GM19043 (cell line): ENCODE results near the gene MICAL2.

ENCODE experiments used
- ATAC-seq: cut with Tn5 transposase; IDR thresholded peaks from one replicate; pipeline ENCODE4 v1.9.1; 2021; ENCODE audit warnings: low read depth; ENCODE audit not compliant: unreplicated experiment

MICAL2 gene

GRCh38 chr11:12278766-12279671 is 168.6 kb downstream of the MICAL2 start:
- ATAC-seq = no peak

- ATAC-seq = no peak
These were observed 169.3 kb downstream of the MICAL2 start for GRCh38 chr11:12279672-12280108.

- no peak for ATAC-seq
These were observed 169.9 kb downstream of the MICAL2 start for GRCh38 chr11:12280199-12280837.

GRCh38 chr11:12280838-12281565 is 170.6 kb downstream of the MICAL2 start:
- ATAC-seq = no peak

- no peak for ATAC-seq
These were observed 171.4 kb downstream of the MICAL2 start for GRCh38 chr11:12281571-12282478.

GRCh38 chr11:12282676-12283075 is 172.3 kb downstream of the MICAL2 start:
- no peak for ATAC-seq

- ATAC-seq = no peak
These were observed 174.1 kb downstream of the MICAL2 start for GRCh38 chr11:12284316-12285050.

- no peak for ATAC-seq
These were observed 174.7 kb downstream of the MICAL2 start for GRCh38 chr11:12285106-12285505.

GRCh38 chr11:12285811-12286222 is 175.4 kb downstream of the MICAL2 start:
- no peak for ATAC-seq

- ATAC-seq = no peak
These were observed 176.2 kb downstream of the MICAL2 start for GRCh38 chr11:12286606-12287005.

- no peak for ATAC-seq
These were observed 176.6 kb downstream of the MICAL2 start for GRCh38 chr11:12287009-12287373.

GRCh38 chr11:12287374-12288211 is 177.2 kb downstream of the MICAL2 start:
- ATAC-seq = no peak

- no peak for ATAC-seq
These were observed 178.0 kb downstream of the MICAL2 start for GRCh38 chr11:12288212-12288930.

GRCh38 chr11:12288931-12289666 is 178.7 kb downstream of the MICAL2 start:
- no peak for ATAC-seq

GRCh38 chr11:12289667-12290476 is 179.5 kb downstream of the MICAL2 start:
- no peak for ATAC-seq

GRCh38 chr11:12290477-12290922 is 180.1 kb downstream of the MICAL2 start:
- ATAC-seq = no peak
